ENCODE measurements around the gene ANKH. TPM values are rescaled to one million over a fixed set of nuclear protein-coding genes. Genes with fewer than 3 reads are reported as not detected.
"Not testable (repeated sequence)": the region's sequence is repeated elsewhere in the genome, so short reads cannot be mapped to it uniquely, and the experiment has no call there.

ANKH gene
- total RNA-seq, 1 experiment from 2014 or later: 53.2 TPM

- peaks cover 11% of the 10 kb centered on the region for H3K4me1 Mint-ChIP-seq (ENCODE audit: low read depth, unreplicated experiment)
- no peaks in the 10 kb centered on the region for H3K9me3 Mint-ChIP-seq (ENCODE audit: low read depth, unreplicated experiment)
- no peak for TF ChIP-seq CTCF (IDR thresholded peaks at IDR 0.05; ENCODE audit: unreplicated experiment)
- BruUV-seq (replicated peaks): no TSS peak
- intact Hi-C loops (cut with micrococcal nuclease; ENCODE audit: unreplicated experiment): no loop called here
- DNase-seq: no peak
- H3K27ac Mint-ChIP-seq (ENCODE audit: unreplicated experiment): no peak overlapping the region
- H3K27me3 Mint-ChIP-seq (ENCODE audit: unreplicated experiment): no peaks in the 10 kb centered on the region
- CTCF ChIA-PET: no interaction called here
- no peaks in the 10 kb centered on the region for H3K36me3 Mint-ChIP-seq (ENCODE audit: insufficient read depth, unreplicated experiment)
- no peak overlapping the region for H3K4me3 Mint-ChIP-seq (ENCODE audit: low read depth, unreplicated experiment)
Measured at GRCh38 chr5:14825977-14826376, 45.6 kb downstream of the ANKH start.

- Mint-ChIP-seq H3K27ac (ENCODE audit: unreplicated experiment) (no peak overlapping the region), H3K4me3 (ENCODE audit: low read depth, unreplicated experiment) (no peak overlapping the region), H3K27me3 (ENCODE audit: unreplicated experiment) (no peaks in the 10 kb centered on the region), H3K36me3 (ENCODE audit: insufficient read depth, unreplicated experiment) (no peaks in the 10 kb centered on the region), H3K9me3 (ENCODE audit: low read depth, unreplicated experiment) (no peaks in the 10 kb centered on the region), H3K4me1 (ENCODE audit: low read depth, unreplicated experiment) (no peaks in the 10 kb centered on the region)
- TF ChIP-seq CTCF (IDR thresholded peaks at IDR 0.05; ENCODE audit: unreplicated experiment): no peak
- CTCF ChIA-PET: interaction anchor here (0.6 to 1.3 kb wide), 2 partner anchors 14 to 57 kb away, joined by 3 read pairs; no protein-coding TSS in a partner anchor
- intact Hi-C loops (cut with micrococcal nuclease; ENCODE audit: unreplicated experiment): no loop called here
- BruUV-seq (replicated peaks): no TSS peak
- DNase-seq: no peak
Measured at GRCh38 chr5:14824499-14824898, 47.1 kb downstream of the ANKH start.

- Mint-ChIP-seq H3K4me1 (ENCODE audit: low read depth, unreplicated experiment) (no peaks in the 10 kb centered on the region), H3K9me3 (ENCODE audit: low read depth, unreplicated experiment) (no peaks in the 10 kb centered on the region), H3K4me3 (ENCODE audit: low read depth, unreplicated experiment) (no peak overlapping the region), H3K27me3 (ENCODE audit: unreplicated experiment) (no peaks in the 10 kb centered on the region), H3K27ac (ENCODE audit: unreplicated experiment) (no peak overlapping the region), H3K36me3 (ENCODE audit: insufficient read depth, unreplicated experiment) (no peaks in the 10 kb centered on the region)
- intact Hi-C loops (cut with micrococcal nuclease; ENCODE audit: unreplicated experiment): no loop called here
- DNase-seq: no peak
- CTCF ChIA-PET: interaction anchor here (0.6 kb wide), 1 partner anchor 12 kb away, joined by 3 read pairs; no protein-coding TSS in a partner anchor
- no peak for TF ChIP-seq CTCF (IDR thresholded peaks at IDR 0.05; ENCODE audit: unreplicated experiment)
- no TSS peak for BruUV-seq (replicated peaks)
Measured at GRCh38 chr5:14821100-14821845, 50.3 kb downstream of the ANKH start.

GRCh38 chr5:14818931-14819790 is 52.4 kb downstream of the ANKH start:
- Mint-ChIP-seq H3K9me3 (ENCODE audit: low read depth, unreplicated experiment) (no peaks in the 10 kb centered on the region), H3K27ac (ENCODE audit: unreplicated experiment) (no peak overlapping the region), H3K4me1 (ENCODE audit: low read depth, unreplicated experiment) (no peaks in the 10 kb centered on the region), H3K36me3 (ENCODE audit: insufficient read depth, unreplicated experiment) (no peaks in the 10 kb centered on the region), H3K27me3 (ENCODE audit: unreplicated experiment) (no peaks in the 10 kb centered on the region), H3K4me3 (ENCODE audit: low read depth, unreplicated experiment) (no peak overlapping the region)
- intact Hi-C loops (cut with micrococcal nuclease; ENCODE audit: unreplicated experiment): no loop called here
- BruUV-seq (replicated peaks): no TSS peak
- CTCF ChIA-PET: no interaction called here
- DNase-seq: no peak
- TF ChIP-seq CTCF (IDR thresholded peaks at IDR 0.05; ENCODE audit: unreplicated experiment): no peak

GRCh38 chr5:14817762-14818136 is 53.8 kb downstream of the ANKH start:
- H3K4me3 Mint-ChIP-seq (ENCODE audit: low read depth, unreplicated experiment); BruUV-seq (replicated peaks): not testable (repeated sequence)

More at GRCh38 chr5:14817762-14818136, 53.8 kb downstream of the ANKH start:
- H3K36me3 Mint-ChIP-seq (ENCODE audit: insufficient read depth, unreplicated experiment); H3K27me3 Mint-ChIP-seq (ENCODE audit: unreplicated experiment); H3K4me1 Mint-ChIP-seq (ENCODE audit: low read depth, unreplicated experiment); intact Hi-C loops (cut with micrococcal nuclease; ENCODE audit: unreplicated experiment); DNase-seq; H3K9me3 Mint-ChIP-seq (ENCODE audit: low read depth, unreplicated experiment); H3K27ac Mint-ChIP-seq (ENCODE audit: unreplicated experiment): not testable (repeated sequence)
- CTCF ChIA-PET: interaction anchor here (0.6 kb wide), 1 partner anchor 294 kb away, joined by 3 read pairs; no protein-coding TSS in a partner anchor
